GM23248 (cell line): ENCODE measurements around the gene BICDL2.

Experiments
- EZH2 ChIP-seq: fragments of 200-600 bp; sonication (generic); IDR thresholded peaks from 2 replicates; pipeline ENCODE4 v1.6.1; 2018; ENCODE audit warnings: antibody characterized with exemption, mild to moderate bottlenecking; ENCODE audit not compliant: insufficient read depth, poor library complexity, severe bottlenecking
- EZH2phosphoT487 ChIP-seq: fragments of 200-600 bp; sonication (generic); IDR thresholded peaks from 2 replicates; pipeline ENCODE4 v1.6.1; 2018; ENCODE audit warnings: antibody characterized with exemption, moderate library complexity, mild to moderate bottlenecking, low read depth; ENCODE audit not compliant: insufficient read depth

DNA sequence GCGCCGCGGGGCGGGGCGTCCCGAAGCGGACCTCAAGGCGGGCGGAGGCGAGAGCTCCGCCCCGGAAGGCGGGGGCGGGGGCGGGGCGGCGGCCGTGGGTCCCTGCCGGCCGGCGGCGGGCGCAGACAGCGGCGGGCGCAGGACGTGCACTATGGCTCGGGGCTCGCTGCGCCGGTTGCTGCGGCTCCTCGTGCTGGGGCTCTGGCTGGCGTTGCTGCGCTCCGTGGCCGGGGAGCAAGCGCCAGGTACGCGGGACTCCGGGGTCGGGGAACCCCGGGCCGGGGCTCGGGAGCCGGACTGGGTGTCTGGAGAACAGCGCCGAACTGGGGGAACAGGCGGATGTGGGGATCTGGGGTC, 16.5 kb downstream of the BICDL2 start, which contains the start of gene TNFRSF12A:
- no peak for TF ChIP-seq EZH2
- no peak for TF ChIP-seq EZH2phosphoT487
